ENCODE results near the gene PMM1. TPM values are rescaled to one million over a fixed set of nuclear protein-coding genes. Genes with fewer than 3 reads are reported as not detected.

Gene PMM1
- total RNA-seq, 1 donor from 2014 or later = 12.5 TPM

DNA sequence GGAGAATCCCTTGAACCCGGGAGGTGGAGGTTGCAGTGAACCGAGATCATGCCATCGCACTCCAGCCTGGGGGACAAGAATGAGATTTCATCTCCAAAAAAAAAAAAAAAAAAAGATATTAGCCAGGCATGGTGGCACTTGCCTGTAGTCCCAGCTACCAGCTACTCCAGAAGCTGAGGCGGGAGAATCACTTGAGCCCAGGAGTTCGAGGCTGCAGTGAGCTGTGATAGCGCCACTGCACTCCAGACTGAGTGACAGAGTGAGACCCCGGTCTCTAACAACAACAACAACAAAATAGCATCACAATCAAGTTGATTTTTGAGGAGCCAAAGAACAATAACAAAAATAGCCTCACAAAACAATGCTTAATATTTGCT is 2.3 kb downstream of the PMM1 start:
- no peak for DNase-seq (ENCODE audit: low spot score in 2 of 2)
- Histone ChIP-seq H3K4me1 (peaks cover 0 to 9% of the 10 kb centered on the region in 2 donors), H3K36me3 (peaks cover 9 to 31% of the 10 kb centered on the region in 2 donors), H3K9me3 (no peaks in the 10 kb centered on the region), H3K27ac (no peak overlapping the region), H3K4me3 (no peak overlapping the region), H3K27me3 (no peaks in the 10 kb centered on the region)
- intact Hi-C loops (cut with DNase I) = no loop called here
- TF ChIP-seq CTCF (IDR thresholded peaks at IDR 0.05) = no peak

DNA sequence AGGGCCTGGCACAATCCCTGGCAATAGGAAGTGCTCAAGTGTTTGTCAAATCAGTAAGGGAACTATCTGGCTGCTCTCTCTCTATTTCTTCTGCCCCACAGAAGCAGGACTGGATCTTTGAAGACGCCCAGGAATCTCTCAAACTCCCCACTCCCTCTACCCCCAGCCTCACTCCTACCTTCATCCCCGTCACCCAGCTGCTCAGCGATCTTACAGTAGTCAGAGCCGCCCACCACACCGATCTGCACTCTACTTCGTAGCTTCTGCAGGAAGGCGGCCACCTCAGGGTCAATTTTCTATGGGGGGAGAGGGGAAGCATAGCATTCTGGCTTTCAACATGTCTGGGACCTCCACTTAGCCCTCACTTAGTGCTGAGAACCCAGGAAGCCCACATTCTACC is 3.7 kb downstream of the PMM1 start:
- Histone ChIP-seq H3K27me3 (no peaks in the 10 kb centered on the region), H3K4me1 (peaks cover 0 to 9% of the 10 kb centered on the region in 2 donors), H3K9me3 (no peaks in the 10 kb centered on the region), H3K36me3 (peaks cover 9 to 38% of the 10 kb centered on the region in 2 donors), H3K4me3 (no peak overlapping the region), H3K27ac (no peak overlapping the region)
- no peak for DNase-seq (ENCODE audit: low spot score in 2 of 2)
- intact Hi-C loops (cut with DNase I) = no loop called here
- no peak for TF ChIP-seq CTCF (IDR thresholded peaks at IDR 0.05)

DNA sequence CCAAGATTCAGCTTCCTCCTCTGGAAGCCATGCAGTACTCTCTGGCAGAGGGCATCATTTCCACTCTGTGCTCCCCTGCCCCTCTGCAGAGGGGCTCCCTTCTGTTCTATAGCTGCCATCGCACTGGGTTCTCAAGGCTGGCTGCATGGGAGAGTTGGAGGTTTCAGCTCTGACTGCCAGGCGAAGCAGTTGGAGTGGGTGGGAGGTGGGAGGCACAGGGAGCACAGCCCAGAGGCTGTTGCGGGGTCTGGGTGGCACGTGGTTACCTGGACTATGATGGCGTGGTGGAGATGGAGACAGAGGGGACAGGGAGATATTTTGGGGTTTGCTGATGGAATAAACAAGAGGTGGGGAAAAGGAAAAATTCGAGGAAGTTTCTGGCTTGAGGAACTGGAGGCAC is 4.8 kb downstream of the PMM1 start:
- intact Hi-C loops (cut with DNase I) = no loop called here
- H3K9me3 ChIP-seq = no peaks in the 10 kb centered on the region
- DNase-seq (ENCODE audit: low spot score in 2 of 2) = no peak
- no peak for TF ChIP-seq CTCF (IDR thresholded peaks at IDR 0.05)
- H3K4me3 ChIP-seq = no peak overlapping the region
- peaks cover 0 to 9% of the 10 kb centered on the region in 2 donors for H3K4me1 ChIP-seq
- no peaks in the 10 kb centered on the region for H3K27me3 ChIP-seq
- peaks cover 9 to 45% of the 10 kb centered on the region in 2 donors for H3K36me3 ChIP-seq
- H3K27ac ChIP-seq = no peak overlapping the region

DNA sequence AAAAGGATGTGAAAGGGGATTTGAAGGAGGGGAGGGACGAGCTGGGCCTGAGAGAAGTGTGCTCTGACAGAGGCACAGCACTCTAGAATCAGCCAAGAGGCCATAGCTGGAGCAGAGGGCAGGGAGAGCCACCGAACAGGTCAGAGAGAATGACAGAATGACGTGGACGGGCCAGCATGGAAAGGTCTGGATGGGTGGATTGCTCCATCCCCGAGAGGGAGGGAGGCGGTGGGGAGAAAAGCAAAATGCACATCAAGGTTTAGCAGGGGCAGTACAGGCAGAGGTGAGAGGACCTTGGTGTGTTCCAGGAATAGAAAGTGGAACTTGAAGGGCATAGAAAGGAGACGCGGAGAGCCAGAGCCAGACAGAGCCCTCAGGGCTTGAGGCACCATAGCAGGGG is 6.9 kb downstream of the PMM1 start:
- no peak overlapping the region for H3K4me3 ChIP-seq
- TF ChIP-seq CTCF (IDR thresholded peaks at IDR 0.05) = no peak
- intact Hi-C loops (cut with DNase I) = no loop called here
- peaks cover 15 to 67% of the 10 kb centered on the region in 2 donors for H3K36me3 ChIP-seq
- no peaks in the 10 kb centered on the region for H3K9me3 ChIP-seq
- no peaks in the 10 kb centered on the region for H3K27me3 ChIP-seq
- no peaks in the 10 kb centered on the region for H3K4me1 ChIP-seq
- H3K27ac ChIP-seq = no peak overlapping the region
- DNase-seq (ENCODE audit: low spot score in 2 of 2) = no peak

- Histone ChIP-seq H3K9me3 (no peaks in the 10 kb centered on the region), H3K27me3 (no peaks in the 10 kb centered on the region), H3K27ac (no peak overlapping the region), H3K4me1 (no peaks in the 10 kb centered on the region), H3K36me3 (peaks cover 25 to 80% of the 10 kb centered on the region in 2 donors), H3K4me3 (no peak overlapping the region)
- DNase-seq (ENCODE audit: low spot score in 2 of 2) = no peak
- TF ChIP-seq CTCF (IDR thresholded peaks at IDR 0.05) = no peak
- intact Hi-C loops (cut with DNase I) = no loop called here
Measured at GRCh38 chr22:41579997-41580355, 9.7 kb downstream of the PMM1 start.

- Histone ChIP-seq H3K36me3 (peaks cover 29 to 75% of the 10 kb centered on the region in 2 donors), H3K9me3 (no peaks in the 10 kb centered on the region), H3K27me3 (no peaks in the 10 kb centered on the region), H3K4me3 (no peak overlapping the region), H3K4me1 (no peaks in the 10 kb centered on the region), H3K27ac (no peak overlapping the region)
- intact Hi-C loops (cut with DNase I) = no loop called here
- no peak for DNase-seq (ENCODE audit: low spot score in 2 of 2)
- TF ChIP-seq CTCF (IDR thresholded peaks at IDR 0.05) = no peak
Measured at GRCh38 chr22:41579297-41579996, 10.2 kb downstream of the PMM1 start.
